K562 (cell line): ENCODE results near the gene TRIM27. TPM values are rescaled to one million over a fixed set of nuclear protein-coding genes. Genes with fewer than 3 reads are reported as not detected.

Experiments used
- ATAC-seq: fragments of 200-7000 bp; cut with Tn5 transposase; 3 replicates; pipeline ENCODE4 v1.9.1; 2020; ENCODE audit warnings: moderate library complexity
- BruUV-seq: library from RNA; stranded (reverse); fragments of 400-500 nt; replicated peaks from 2 replicates; lab custom pipeline; 2021; lab: Mats Ljungman, UMichigan
- CTCF ChIA-PET: fragments of 300-600 bp; formaldehyde crosslinking; extraction: SDS; loops from one replicate; lab custom pipeline; 2021; ENCODE audit warnings: low intra/inter-chr PET ratio; lab: Yijun Ruan, JAX
- POLR2A ChIA-PET: fragments of 300-600, 350-650 bp; sonication (Branson Sonifier 250); formaldehyde crosslinking; extraction: SDS; loops from one replicate; lab custom pipeline; 2021; ENCODE audit warnings: antibody characterized with exemption, inconsistent platforms; lab: Yijun Ruan, JAX
- DNase-seq, 4 experiments: peaks; one replicate each; pipeline versions ENCODE4 v3.0.0 to v3.0.0-alpha.2; 2011 to 2018; ENCODE audit warnings: low spot score in 3 of 4, mixed read lengths in 3 of 4; ENCODE audit errors: extremely low read depth in 1 of 4
- FAIRE-seq: peaks from 2 replicates; lab custom pipeline; 2011; peaks lifted over from hg19 to GRCh38; lab: Jason Lieb, UNC
- H2AFZ ChIP-seq: 2 replicates; pipeline ENCODE4 v1.6.0; 2011; ENCODE audit warnings: low read depth, low read length, control low read depth, inconsistent platforms
- H3K27ac ChIP-seq: fragments of 200-600 bp; 3 replicates; pipeline ENCODE4 v1.8.0; 2011; ENCODE audit warnings: low read depth, mild to moderate bottlenecking, control low read depth, inconsistent platforms, low read length, moderate library complexity, mixed read lengths; ENCODE audit errors: extremely low read depth
- H3K27me3 ChIP-seq, 2 experiments: fragments of 300-600 bp in 1 of 2; 2 replicates in 1 of 2; 3 replicates in 1 of 2; pipeline versions ENCODE4 v1.6.0 to v1.8.0; 2011; ENCODE audit warnings: inconsistent platforms in 2 of 2, low read length in 2 of 2, mild to moderate bottlenecking in 1 of 2, mixed read lengths in 1 of 2, moderate library complexity in 1 of 2; ENCODE audit not compliant: control insufficient read depth in 2 of 2, insufficient read depth in 2 of 2
- H3K36me3 ChIP-seq: fragments of 300-600 bp; 3 replicates; pipeline ENCODE4 v1.8.0; 2011; ENCODE audit warnings: mild to moderate bottlenecking, low read length, inconsistent platforms; ENCODE audit not compliant: control insufficient read depth, insufficient read depth
- H3K4me1 ChIP-seq, 2 experiments: fragments of 200-600 bp in 1 of 2; replicated peaks in 1 of 2; 2 replicates in 1 of 2; 3 replicates in 1 of 2; pipeline versions ENCODE4 v1.5.1 to v1.8.0; 2011; ENCODE audit warnings: inconsistent platforms in 2 of 2, low read length in 2 of 2, mild to moderate bottlenecking in 1 of 2, mixed read lengths in 1 of 2, moderate library complexity in 1 of 2; ENCODE audit not compliant: control insufficient read depth in 2 of 2, insufficient read depth in 2 of 2
- H3K4me2 ChIP-seq: 2 replicates; pipeline ENCODE4 v1.6.1; 2011; ENCODE audit warnings: low read length, control low read depth, inconsistent platforms, mixed read lengths; ENCODE audit not compliant: insufficient read depth
- H3K4me3 ChIP-seq: fragments of 200-600 bp; sonication (generic), shearing (Covaris generic); 2 replicates; pipeline ENCODE4 v1.5.1; 2016; ENCODE audit warnings: control low read depth, inconsistent platforms
- H3K79me2 ChIP-seq: fragments of 200-600 bp; 3 replicates; pipeline ENCODE4 v1.8.0; 2011; ENCODE audit warnings: low read length, inconsistent platforms; ENCODE audit not compliant: control insufficient read depth, insufficient read depth
- H3K9ac ChIP-seq, 2 experiments: 2 replicates each; pipeline versions ENCODE4 v1.6.0 to v1.6.1; 2011; ENCODE audit warnings: low read depth in 2 of 2, low read length in 2 of 2, control low read depth in 1 of 2, inconsistent platforms in 1 of 2, mild to moderate bottlenecking in 1 of 2, mixed read lengths in 1 of 2; ENCODE audit not compliant: insufficient read depth in 1 of 2
- H3K9me1 ChIP-seq: one replicate; pipeline ENCODE4 v1.6.0; 2011; ENCODE audit warnings: inconsistent platforms, mild to moderate bottlenecking, low read length, moderate library complexity; ENCODE audit not compliant: control insufficient read depth, insufficient read depth
- H3K9me3 ChIP-seq: replicated peaks from 2 replicates; pipeline ENCODE4 v1.5.1; 2011; ENCODE audit warnings: low read depth, low read length, inconsistent platforms; ENCODE audit not compliant: control insufficient read depth, insufficient read depth
- H4K20me1 ChIP-seq: replicated peaks from 2 replicates; pipeline ENCODE4 v1.6.1; 2011; ENCODE audit warnings: low read length, inconsistent platforms, mixed read lengths; ENCODE audit not compliant: control insufficient read depth, insufficient read depth
- CREB5 ChIP-seq: fragments of 250-450 bp; sonication (Bioruptor Pico); IDR thresholded peaks from 2 replicates; pipeline ENCODE4 v1.5.0; 2020; ENCODE audit warnings: mild to moderate bottlenecking
- ID3 ChIP-seq, 2 experiments: fragments of 250-450 bp in 1 of 2; fragments of 450-650 bp in 1 of 2; sonication (Bioruptor Pico) in 1 of 2; IDR thresholded peaks; 2 replicates each; pipeline versions ENCODE4 v1.6.1 to v1.8.0; 2016 to 2021; ENCODE audit warnings: mild to moderate bottlenecking in 2 of 2, moderate library complexity in 2 of 2, missing compliant biosample characterization in 1 of 2, missing genetic modification characterization in 1 of 2
- IRF9 ChIP-seq: fragments of 450-650 bp; IDR thresholded peaks from 2 replicates; pipeline ENCODE4 v1.6.1; 2016; ENCODE audit warnings: missing biosample characterization, missing genetic modification characterization
- KLF6 ChIP-seq: fragments of 250-450 bp; sonication (Bioruptor Pico); IDR thresholded peaks from 2 replicates; pipeline ENCODE4 v1.4.0; 2020; ENCODE audit warnings: mild to moderate bottlenecking, moderate library complexity, borderline replicate concordance
- NR1H2 ChIP-seq: sonication (generic); formaldehyde crosslinking; IDR thresholded peaks from 2 replicates; pipeline ENCODE4 v1.4.0; 2020; ENCODE audit warnings: mild to moderate bottlenecking, missing genetic modification reagents
- POLR2AphosphoS5 ChIP-seq: IDR thresholded peaks from 2 replicates; pipeline ENCODE4 v1.6.1; 2011; ENCODE audit warnings: mild to moderate bottlenecking, low read depth, low read length, moderate library complexity; ENCODE audit not compliant: control insufficient read depth, insufficient read depth
- TBP ChIP-seq: optimal IDR thresholded peaks from 2 replicates; pipeline ENCODE3; 2011; ENCODE audit warnings: low read depth, low read length, improper control_type of control experiment
- U2AF1 ChIP-seq: fragments of 200-400 bp; formaldehyde crosslinking; optimal IDR thresholded peaks from 2 replicates; pipeline ENCODE3; 2017; ENCODE audit warnings: mild to moderate bottlenecking, low read depth, low read length, moderate library complexity
- ZBTB11 ChIP-seq, 3 experiments: fragments of 200-800 bp in 1 of 3; fragments of 250-450 bp in 1 of 3; fragments of 450-650 bp in 1 of 3; sonication (Bioruptor Pico) in 1 of 3; sonication (Bioruptor generic) in 1 of 3; formaldehyde crosslinking in 1 of 3; IDR thresholded peaks; 2 replicates each; pipeline versions ENCODE4 v1.6.1 to v1.8.0; 2016 to 2022; ENCODE audit warnings: mild to moderate bottlenecking in 2 of 3, missing genetic modification characterization in 2 of 3, missing compliant biosample characterization in 1 of 3, moderate library complexity in 1 of 3
- WGBS: fragments of 100-300 bp; shearing (Covaris generic); methylation state at CpG from one replicate; pipeline ENCODE4 v1.1.6; 2016; ENCODE audit warnings: low coverage, mixed read lengths; ENCODE audit not compliant: insufficient coverage; ENCODE audit errors: missing lambda C conversion rate; 5-methylcytosine and 5-hydroxymethylcytosine counted together
- in situ Hi-C: fragments of 300-500 bp; cut with MboI; formaldehyde crosslinking; loops from 4 replicates; pipeline ENCODE4 v1.15.0; 2018; ENCODE audit warnings: inconsistent platforms, mixed read lengths
- intact Hi-C: fragments of 100-400 bp; cut with micrococcal nuclease; formaldehyde crosslinking; loops from 2 replicates; pipeline ENCODE4 v1.14.2; 2022
- polyA plus RNA-seq, 8 experiments: library from polyadenylated mRNA; depleted of rRNA in 4 of 8; stranded (reverse) in 5 of 8; unstranded in 3 of 8; fragments of >200 nt; fragmentation: Nextera tagmentation in 2 of 8; fragmentation: Illumina TruSeq in 1 of 8; extraction: Ambion mirVana in 2 of 8; extraction: Trizol in 1 of 8; gene quantifications; 2 replicates each; pipeline versions ENCODE4 v1.2.1 to v1.2.3, GENCODE V29; 2011 to 2014; ENCODE audit warnings: inconsistent platforms in 1 of 8, missing spikeins in 1 of 8
- total RNA-seq, 7 experiments: library from RNA; depleted of rRNA in 6 of 7; stranded (reverse); fragments of >200 nt in 6 of 7; fragmentation: Illumina TruSeq in 2 of 7; extraction: Trizol in 2 of 7; gene quantifications; 2 replicates each; pipeline versions ENCODE4 v1.2.1 to v1.2.3, GENCODE V29; 2011 to 2021; ENCODE audit warnings: low replicate concordance in 1 of 7

The TRIM27 gene
- total and polyA plus RNA-seq, 9 of the 15 experiments (the other 6 are each of a cell fraction or from before 2014, with no cell fraction given): 37.7 to 235 (median 122) TPM

GRCh38 chr6:28896505-28897368 lies 27.0 kb downstream of the TRIM27 start:
- POLR2A ChIA-PET: interaction anchor here (0.6 to 4.8 kb wide), 20 partner anchors 9 to 173 kb away, joined by 3 to 23 read pairs (median 6); partner anchors contain the start of gene TRIM27
- BruUV-seq: TSS peak; percentile 93
- H3K9me1 ChIP-seq: no peaks in the 10 kb centered on the region
- peak; percentile 55; the same call in 1 of the 2 replicates for TF ChIP-seq POLR2AphosphoS5
- no peak for TF ChIP-seq ID3 (CRISPR knock-in tag; IDR thresholded peaks at IDR 0.05)
- 0 out of 2 replicates have a peak, but pooled peaks have one; percentile 31 for TF ChIP-seq ID3 (tag; IDR thresholded peaks at IDR 0.05)
- TF ChIP-seq ZBTB11 (CRISPR knock-in tag; IDR thresholded peaks at IDR 0.05): 0 out of 6 replicates have a peak, but pooled peaks of 1 of the 3 experiments have one; percentile 14
- no peak for TF ChIP-seq IRF9 (tag)
- TF ChIP-seq CREB5 (CRISPR knock-in tag): no peak
- TF ChIP-seq NR1H2: 0 out of 2 replicates have a peak, but pooled peaks have one; percentile 34
- peak; percentile 81 for TF ChIP-seq TBP
- TF ChIP-seq U2AF1: peak; percentile 18
- 0 out of 2 replicates have a peak, but pooled peaks have one; percentile 10 for TF ChIP-seq KLF6 (CRISPR knock-in tag)

More at GRCh38 chr6:28896505-28897368, 27.0 kb downstream of the TRIM27 start:
- Histone ChIP-seq H3K36me3 (peaks cover 20% of the 10 kb centered on the region), H3K27ac (peak overlapping the region; percentile 98), H3K9ac (peak overlapping the region; percentile 98 to 99), H3K4me1 (peaks cover 10 to 11% of the 10 kb centered on the region in 2 experiments; a peak in 4 of 5 replicates), H4K20me1 (no peaks in the 10 kb centered on the region), H3K27me3 (no peaks in the 10 kb centered on the region), H2AFZ (peak overlapping the region; percentile 66), H3K79me2 (peaks cover 10% of the 10 kb centered on the region; the same call in 2 of the 3 replicates), H3K4me3 (peak overlapping the region; percentile 49), H3K9me3 (no peaks in the 10 kb centered on the region), H3K4me2 (peak overlapping the region; percentile 88)
- intact Hi-C loops: loop anchor here (1.0 to 2.0 kb wide), 4 partner anchors 26 to 210 kb away; partner anchors contain the start of gene TRIM27
- DNase-seq (peak; percentile 64 to 89 (median 73)), FAIRE-seq (peak; percentile 70), ATAC-seq (peak; percentile 80)
- under 1% methylated on average over 40 of the region's 41 CpGs for WGBS
- CTCF ChIA-PET: interaction anchor here (0.7 kb wide), 1 partner anchor 58 kb away, joined by 3 read pairs; no protein-coding TSS in a partner anchor
- in situ Hi-C loops: no loop called here
